Lower leg skin (tissue), 3 donors: ENCODE measurements around the gene ABCC1.

Experiments
- POLR2A ChIP-seq, 2 donors: fragments of 450-650 bp; IDR thresholded peaks; one replicate each; pipeline ENCODE4 v1.6.1; 2016 to 2017; ENCODE audit warnings: antibody characterized with exemption in 2 of 2, mild to moderate bottlenecking in 1 of 2, moderate library complexity in 1 of 2
- TF ChIP-seq, protein P1 (sequence below), 3 donors: fragments of 450-650 bp; IDR thresholded peaks; one replicate each; pipeline ENCODE4 v1.5.1; 2016; ENCODE audit warnings: antibody characterized with exemption in 3 of 3, mild to moderate bottlenecking in 3 of 3, moderate library complexity in 2 of 3

DNA sequence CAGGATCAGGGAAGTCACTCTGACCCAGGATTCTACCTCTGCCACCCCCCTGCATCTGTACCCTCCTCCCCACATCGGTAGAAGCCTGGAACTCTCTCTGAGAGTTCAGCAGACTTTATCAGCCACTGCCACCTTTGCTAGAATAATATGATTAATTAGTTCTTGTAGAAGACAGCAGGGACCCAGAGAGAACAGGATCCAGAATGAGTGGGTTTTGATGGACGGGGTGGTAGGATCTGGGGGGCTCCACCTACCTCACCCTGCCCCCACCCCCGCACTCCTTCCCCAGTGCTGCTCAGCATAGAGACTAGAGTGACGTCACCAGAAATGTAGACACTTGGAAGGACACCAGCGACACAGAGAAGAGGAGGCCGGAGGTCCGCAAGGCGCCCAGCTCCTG is 240.4 kb downstream of the ABCC1 start:
- TF ChIP-seq, protein P1, sequence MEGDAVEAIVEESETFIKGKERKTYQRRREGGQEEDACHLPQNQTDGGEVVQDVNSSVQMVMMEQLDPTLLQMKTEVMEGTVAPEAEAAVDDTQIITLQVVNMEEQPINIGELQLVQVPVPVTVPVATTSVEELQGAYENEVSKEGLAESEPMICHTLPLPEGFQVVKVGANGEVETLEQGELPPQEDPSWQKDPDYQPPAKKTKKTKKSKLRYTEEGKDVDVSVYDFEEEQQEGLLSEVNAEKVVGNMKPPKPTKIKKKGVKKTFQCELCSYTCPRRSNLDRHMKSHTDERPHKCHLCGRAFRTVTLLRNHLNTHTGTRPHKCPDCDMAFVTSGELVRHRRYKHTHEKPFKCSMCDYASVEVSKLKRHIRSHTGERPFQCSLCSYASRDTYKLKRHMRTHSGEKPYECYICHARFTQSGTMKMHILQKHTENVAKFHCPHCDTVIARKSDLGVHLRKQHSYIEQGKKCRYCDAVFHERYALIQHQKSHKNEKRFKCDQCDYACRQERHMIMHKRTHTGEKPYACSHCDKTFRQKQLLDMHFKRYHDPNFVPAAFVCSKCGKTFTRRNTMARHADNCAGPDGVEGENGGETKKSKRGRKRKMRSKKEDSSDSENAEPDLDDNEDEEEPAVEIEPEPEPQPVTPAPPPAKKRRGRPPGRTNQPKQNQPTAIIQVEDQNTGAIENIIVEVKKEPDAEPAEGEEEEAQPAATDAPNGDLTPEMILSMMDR (IDR thresholded peaks at IDR 0.05): no peak
- no peak for TF ChIP-seq POLR2A (IDR thresholded peaks at IDR 0.05)
